GM23338 (cell line): ENCODE data around the gene CD82. TPM values are rescaled to one million over a fixed set of nuclear protein-coding genes. Genes with fewer than 3 reads are reported as not detected.

Experiments used
- ATAC-seq: fragments of 200-7000 bp; cut with Tn5 transposase; 3 replicates; pipeline ENCODE4 v1.9.1; 2020
- DNase-seq: peaks from one replicate; pipeline ENCODE4 v3.0.0-alpha.2; 2015; ENCODE audit warnings: low spot score
- H2AFZ ChIP-seq: fragments of 200-600 bp; sonication (generic); 2 replicates; pipeline ENCODE4 v1.8.0; 2016; ENCODE audit warnings: antibody characterized with exemption, mild to moderate bottlenecking, moderate library complexity
- H3F3A ChIP-seq: fragments of 200-600 bp; sonication (generic); replicated peaks from 2 replicates; pipeline ENCODE4 v1.8.0; 2017; ENCODE audit warnings: antibody characterized with exemption, mixed run types, low read depth
- H3K27ac ChIP-seq: fragments of 200-600 bp; sonication (generic); 2 replicates; pipeline ENCODE4 v1.6.1; 2016; ENCODE audit warnings: low read depth
- H3K27me3 ChIP-seq: fragments of 200-600 bp; sonication (generic); 2 replicates; pipeline ENCODE4 v1.8.0; 2016; ENCODE audit warnings: mild to moderate bottlenecking, mixed run types, moderate library complexity; ENCODE audit not compliant: insufficient read depth
- H3K36me3 ChIP-seq: fragments of 200-600 bp; sonication (generic); 2 replicates; pipeline ENCODE4 v1.8.0; 2016; ENCODE audit warnings: mild to moderate bottlenecking; ENCODE audit not compliant: insufficient read depth
- H3K4me1 ChIP-seq: fragments of 200-600 bp; sonication (generic); 2 replicates; pipeline ENCODE4 v1.8.0; 2016; ENCODE audit warnings: mild to moderate bottlenecking, moderate library complexity; ENCODE audit not compliant: insufficient read depth
- H3K4me2 ChIP-seq: fragments of 200-600 bp; sonication (generic); 2 replicates; pipeline ENCODE4 v1.7.1; 2017; ENCODE audit warnings: mixed run types
- H3K4me3 ChIP-seq: fragments of 200-600 bp; sonication (generic); 2 replicates; pipeline ENCODE4 v1.6.1; 2016; ENCODE audit warnings: mixed run types
- H3K79me2 ChIP-seq: fragments of 200-600 bp; sonication (generic); replicated peaks from 2 replicates; pipeline ENCODE4 v1.8.0; 2017; ENCODE audit warnings: mild to moderate bottlenecking; ENCODE audit not compliant: insufficient read depth
- H3K9me2 ChIP-seq: fragments of 200-600 bp; sonication (generic); 2 replicates; pipeline ENCODE4 v1.8.0; 2017; ENCODE audit not compliant: insufficient read depth
- H4K20me1 ChIP-seq: fragments of 200-600 bp; sonication (generic); replicated peaks from 2 replicates; pipeline ENCODE4 v1.8.0; 2017; ENCODE audit warnings: mild to moderate bottlenecking; ENCODE audit not compliant: insufficient read depth
- H3K27ac Mint-ChIP-seq: 2 replicates; pipeline ENCODE4 v1.8.0; 2020; ENCODE audit warnings: inconsistent platforms, mild to moderate bottlenecking, moderate library complexity, mixed read lengths
- H3K27me3 Mint-ChIP-seq: 3 replicates; pipeline ENCODE4 v1.8.0; 2022; ENCODE audit warnings: low read depth, mild to moderate bottlenecking, moderate library complexity, mixed read lengths, inconsistent platforms; ENCODE audit not compliant: insufficient read depth, poor library complexity
- H3K36me3 Mint-ChIP-seq: 3 replicates; pipeline ENCODE4 v1.8.0; 2021; ENCODE audit warnings: low read depth, mild to moderate bottlenecking, inconsistent platforms, moderate library complexity, mixed read lengths
- H3K4me1 Mint-ChIP-seq: 3 replicates; pipeline ENCODE4 v1.8.0; 2020; ENCODE audit warnings: mild to moderate bottlenecking, inconsistent platforms, mixed read lengths
- H3K4me3 Mint-ChIP-seq: 3 replicates; pipeline ENCODE4 v1.8.0; 2021; ENCODE audit warnings: moderate library complexity, mild to moderate bottlenecking, inconsistent platforms, mixed read lengths
- H3K9me3 Mint-ChIP-seq: 3 replicates; pipeline ENCODE4 v1.8.0; 2020; ENCODE audit warnings: moderate library complexity, mild to moderate bottlenecking, inconsistent platforms, mixed read lengths
- CREB1 ChIP-seq: fragments of 250-450 bp; sonication (Bioruptor Pico); IDR thresholded peaks from 2 replicates; pipeline ENCODE4 v1.5.0; 2020; ENCODE audit warnings: low read depth, mild to moderate bottlenecking, moderate library complexity
- EZH2 ChIP-seq: fragments of 200-600 bp; sonication (generic); IDR thresholded peaks from one replicate; pipeline ENCODE4 v1.8.0; 2017; ENCODE audit warnings: antibody characterized with exemption, mild to moderate bottlenecking, low read depth; ENCODE audit not compliant: unreplicated experiment
- EZH2phosphoT487 ChIP-seq: fragments of 200-600 bp; sonication (generic); IDR thresholded peaks from one replicate; pipeline ENCODE4 v1.8.1; 2018; ENCODE audit warnings: antibody characterized with exemption; ENCODE audit not compliant: unreplicated experiment
- JUNB ChIP-seq: IDR thresholded peaks from one replicate; pipeline ENCODE4 v1.6.1; 2016; ENCODE audit warnings: antibody characterized with exemption; ENCODE audit not compliant: unreplicated experiment
- NANOG ChIP-seq: IDR thresholded peaks from 2 replicates; pipeline ENCODE4 v1.6.1; 2016; ENCODE audit warnings: antibody characterized with exemption, borderline replicate concordance
- POLR2AphosphoS5 ChIP-seq: IDR thresholded peaks from 2 replicates; pipeline ENCODE4 v1.6.1; 2016; ENCODE audit warnings: antibody characterized with exemption, low read depth
- REST ChIP-seq: IDR thresholded peaks from one replicate; pipeline ENCODE4 v1.6.1; 2018; ENCODE audit warnings: antibody characterized with exemption; ENCODE audit not compliant: unreplicated experiment
- STAT1 ChIP-seq: IDR thresholded peaks from one replicate; pipeline ENCODE4 v1.6.1; 2016; ENCODE audit warnings: antibody characterized with exemption; ENCODE audit not compliant: unreplicated experiment
- ZNF114 ChIP-seq: fragments of 250-450 bp; sonication (Bioruptor Pico); IDR thresholded peaks from 2 replicates; pipeline ENCODE4 v1.5.0; 2020; ENCODE audit warnings: mild to moderate bottlenecking, moderate library complexity
- ZNF331 ChIP-seq: fragments of 250-450 bp; sonication (Bioruptor Pico); IDR thresholded peaks from 2 replicates; pipeline ENCODE4 v1.5.0; 2020; ENCODE audit warnings: low read depth, mild to moderate bottlenecking, moderate library complexity
- polyA plus RNA-seq: library from polyadenylated mRNA; unstranded; fragments of >200 nt; fragmentation: Nextera tagmentation; extraction: Ambion mirVana; gene quantifications from 2 replicates; pipeline ENCODE4 v1.2.1, GENCODE V29; 2016
- total RNA-seq: library from RNA; depleted of rRNA; stranded (reverse); fragments of >200 nt; shearing (Covaris generic); gene quantifications from 2 replicates; pipeline ENCODE4 v1.2.3, GENCODE V29; 2014
- TF ChIP-seq, protein P1 (sequence below), 2 experiments: fragments of 200-600 bp in 1 of 2; sonication (generic) in 1 of 2; conservative IDR thresholded peaks; 2 replicates each; pipeline versions ENCODE4 v1.5.1 to v1.6.1; 2016 to 2017; ENCODE audit warnings: antibody characterized with exemption in 2 of 2, low read depth in 2 of 2, mild to moderate bottlenecking in 2 of 2, moderate library complexity in 1 of 2
- TF ChIP-seq, protein P2 (sequence below): fragments of 250-450 bp; sonication (Bioruptor Pico); IDR thresholded peaks from 2 replicates; pipeline ENCODE4 v1.5.0; 2020; ENCODE audit warnings: mild to moderate bottlenecking, moderate library complexity
- TF ChIP-seq, protein P3 (sequence below): IDR thresholded peaks from 2 replicates; pipeline ENCODE4 v1.6.1; 2016; ENCODE audit warnings: antibody characterized with exemption

Gene CD82
- total and polyA plus RNA-seq, 2 experiments from 2014 or later = 4.4 to 4.9 TPM

GRCh38 chr11:44580701-44581100 lies 15.2 kb downstream of the CD82 start:
- ATAC-seq (no peak), DNase-seq (no peak)
- Histone ChIP-seq H3K4me3 (no peak overlapping the region), H3K4me1 (no peaks in the 10 kb centered on the region), H3K9me2 (no peaks in the 10 kb centered on the region), H3K27me3 (no peaks in the 10 kb centered on the region), H2AFZ (no peak overlapping the region), H3F3A (no peaks in the 10 kb centered on the region), H3K27ac (no peak overlapping the region), H3K36me3 (no peaks in the 10 kb centered on the region), H3K79me2 (no peaks in the 10 kb centered on the region), H3K4me2 (no peak overlapping the region), H4K20me1 (no peaks in the 10 kb centered on the region)
- Mint-ChIP-seq H3K27me3 (peaks cover 12% of the 10 kb centered on the region), H3K36me3 (no peaks in the 10 kb centered on the region), H3K4me1 (peaks cover 2% of the 10 kb centered on the region; the same call in 1 of the 3 replicates), H3K9me3 (no peaks in the 10 kb centered on the region; the same call in 2 of the 3 replicates), H3K27ac (no peak overlapping the region), H3K4me3 (no peak overlapping the region)
- TF ChIP-seq CREB1 (CRISPR knock-in tag) (no peak), JUNB (no peak), REST (no peak), ZNF331 (CRISPR knock-in tag) (no peak), NANOG (no peak), STAT1 (no peak), EZH2phosphoT487 (no peak), EZH2 (no peak), POLR2AphosphoS5 (no peak), ZNF114 (no peak)
- TF ChIP-seq, protein P1, sequence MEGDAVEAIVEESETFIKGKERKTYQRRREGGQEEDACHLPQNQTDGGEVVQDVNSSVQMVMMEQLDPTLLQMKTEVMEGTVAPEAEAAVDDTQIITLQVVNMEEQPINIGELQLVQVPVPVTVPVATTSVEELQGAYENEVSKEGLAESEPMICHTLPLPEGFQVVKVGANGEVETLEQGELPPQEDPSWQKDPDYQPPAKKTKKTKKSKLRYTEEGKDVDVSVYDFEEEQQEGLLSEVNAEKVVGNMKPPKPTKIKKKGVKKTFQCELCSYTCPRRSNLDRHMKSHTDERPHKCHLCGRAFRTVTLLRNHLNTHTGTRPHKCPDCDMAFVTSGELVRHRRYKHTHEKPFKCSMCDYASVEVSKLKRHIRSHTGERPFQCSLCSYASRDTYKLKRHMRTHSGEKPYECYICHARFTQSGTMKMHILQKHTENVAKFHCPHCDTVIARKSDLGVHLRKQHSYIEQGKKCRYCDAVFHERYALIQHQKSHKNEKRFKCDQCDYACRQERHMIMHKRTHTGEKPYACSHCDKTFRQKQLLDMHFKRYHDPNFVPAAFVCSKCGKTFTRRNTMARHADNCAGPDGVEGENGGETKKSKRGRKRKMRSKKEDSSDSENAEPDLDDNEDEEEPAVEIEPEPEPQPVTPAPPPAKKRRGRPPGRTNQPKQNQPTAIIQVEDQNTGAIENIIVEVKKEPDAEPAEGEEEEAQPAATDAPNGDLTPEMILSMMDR (conservative IDR thresholded peaks at IDR 0.05; ENCODE audit: low read depth in 2 of 2) = no peak
- TF ChIP-seq, protein P2, sequence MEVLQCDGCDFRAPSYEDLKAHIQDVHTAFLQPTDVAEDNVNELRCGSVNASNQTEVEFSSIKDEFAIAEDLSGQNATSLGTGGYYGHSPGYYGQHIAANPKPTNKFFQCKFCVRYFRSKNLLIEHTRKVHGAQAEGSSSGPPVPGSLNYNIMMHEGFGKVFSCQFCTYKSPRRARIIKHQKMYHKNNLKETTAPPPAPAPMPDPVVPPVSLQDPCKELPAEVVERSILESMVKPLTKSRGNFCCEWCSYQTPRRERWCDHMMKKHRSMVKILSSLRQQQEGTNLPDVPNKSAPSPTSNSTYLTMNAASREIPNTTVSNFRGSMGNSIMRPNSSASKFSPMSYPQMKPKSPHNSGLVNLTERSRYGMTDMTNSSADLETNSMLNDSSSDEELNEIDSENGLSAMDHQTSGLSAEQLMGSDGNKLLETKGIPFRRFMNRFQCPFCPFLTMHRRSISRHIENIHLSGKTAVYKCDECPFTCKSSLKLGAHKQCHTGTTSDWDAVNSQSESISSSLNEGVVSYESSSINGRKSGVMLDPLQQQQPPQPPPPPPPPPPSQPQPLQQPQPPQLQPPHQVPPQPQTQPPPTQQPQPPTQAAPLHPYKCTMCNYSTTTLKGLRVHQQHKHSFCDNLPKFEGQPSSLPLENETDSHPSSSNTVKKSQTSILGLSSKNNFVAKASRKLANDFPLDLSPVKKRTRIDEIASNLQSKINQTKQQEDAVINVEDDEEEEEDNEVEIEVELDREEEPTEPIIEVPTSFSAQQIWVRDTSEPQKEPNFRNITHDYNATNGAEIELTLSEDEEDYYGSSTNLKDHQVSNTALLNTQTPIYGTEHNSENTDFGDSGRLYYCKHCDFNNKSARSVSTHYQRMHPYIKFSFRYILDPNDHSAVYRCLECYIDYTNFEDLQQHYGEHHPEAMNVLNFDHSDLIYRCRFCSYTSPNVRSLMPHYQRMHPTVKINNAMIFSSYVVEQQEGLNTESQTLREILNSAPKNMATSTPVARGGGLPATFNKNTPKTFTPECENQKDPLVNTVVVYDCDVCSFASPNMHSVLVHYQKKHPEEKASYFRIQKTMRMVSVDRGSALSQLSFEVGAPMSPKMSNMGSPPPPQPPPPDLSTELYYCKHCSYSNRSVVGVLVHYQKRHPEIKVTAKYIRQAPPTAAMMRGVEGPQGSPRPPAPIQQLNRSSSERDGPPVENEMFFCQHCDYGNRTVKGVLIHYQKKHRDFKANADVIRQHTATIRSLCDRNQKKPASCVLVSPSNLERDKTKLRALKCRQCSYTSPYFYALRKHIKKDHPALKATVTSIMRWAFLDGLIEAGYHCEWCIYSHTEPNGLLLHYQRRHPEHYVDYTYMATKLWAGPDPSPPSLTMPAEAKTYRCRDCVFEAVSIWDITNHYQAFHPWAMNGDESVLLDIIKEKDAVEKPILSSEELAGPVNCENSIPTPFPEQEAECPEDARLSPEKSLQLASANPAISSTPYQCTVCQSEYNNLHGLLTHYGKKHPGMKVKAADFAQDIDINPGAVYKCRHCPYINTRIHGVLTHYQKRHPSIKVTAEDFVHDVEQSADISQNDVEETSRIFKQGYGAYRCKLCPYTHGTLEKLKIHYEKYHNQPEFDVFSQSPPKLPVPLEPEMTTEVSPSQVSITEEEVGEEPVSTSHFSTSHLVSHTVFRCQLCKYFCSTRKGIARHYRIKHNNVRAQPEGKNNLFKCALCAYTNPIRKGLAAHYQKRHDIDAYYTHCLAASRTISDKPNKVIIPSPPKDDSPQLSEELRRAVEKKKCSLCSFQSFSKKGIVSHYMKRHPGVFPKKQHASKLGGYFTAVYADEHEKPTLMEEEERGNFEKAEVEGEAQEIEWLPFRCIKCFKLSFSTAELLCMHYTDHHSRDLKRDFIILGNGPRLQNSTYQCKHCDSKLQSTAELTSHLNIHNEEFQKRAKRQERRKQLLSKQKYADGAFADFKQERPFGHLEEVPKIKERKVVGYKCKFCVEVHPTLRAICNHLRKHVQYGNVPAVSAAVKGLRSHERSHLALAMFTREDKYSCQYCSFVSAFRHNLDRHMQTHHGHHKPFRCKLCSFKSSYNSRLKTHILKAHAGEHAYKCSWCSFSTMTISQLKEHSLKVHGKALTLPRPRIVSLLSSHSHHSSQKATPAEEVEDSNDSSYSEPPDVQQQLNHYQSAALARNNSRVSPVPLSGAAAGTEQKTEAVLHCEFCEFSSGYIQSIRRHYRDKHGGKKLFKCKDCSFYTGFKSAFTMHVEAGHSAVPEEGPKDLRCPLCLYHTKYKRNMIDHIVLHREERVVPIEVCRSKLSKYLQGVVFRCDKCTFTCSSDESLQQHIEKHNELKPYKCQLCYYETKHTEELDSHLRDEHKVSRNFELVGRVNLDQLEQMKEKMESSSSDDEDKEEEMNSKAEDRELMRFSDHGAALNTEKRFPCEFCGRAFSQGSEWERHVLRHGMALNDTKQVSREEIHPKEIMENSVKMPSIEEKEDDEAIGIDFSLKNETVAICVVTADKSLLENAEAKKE (CRISPR knock-in tag) = no peak
- TF ChIP-seq, protein P3, sequence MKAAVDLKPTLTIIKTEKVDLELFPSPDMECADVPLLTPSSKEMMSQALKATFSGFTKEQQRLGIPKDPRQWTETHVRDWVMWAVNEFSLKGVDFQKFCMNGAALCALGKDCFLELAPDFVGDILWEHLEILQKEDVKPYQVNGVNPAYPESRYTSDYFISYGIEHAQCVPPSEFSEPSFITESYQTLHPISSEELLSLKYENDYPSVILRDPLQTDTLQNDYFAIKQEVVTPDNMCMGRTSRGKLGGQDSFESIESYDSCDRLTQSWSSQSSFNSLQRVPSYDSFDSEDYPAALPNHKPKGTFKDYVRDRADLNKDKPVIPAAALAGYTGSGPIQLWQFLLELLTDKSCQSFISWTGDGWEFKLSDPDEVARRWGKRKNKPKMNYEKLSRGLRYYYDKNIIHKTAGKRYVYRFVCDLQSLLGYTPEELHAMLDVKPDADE = no peak
